ENCODE data around the gene ZNF266. TPM values are rescaled to one million over a fixed set of nuclear protein-coding genes. Genes with fewer than 3 reads are reported as not detected.

The ZNF266 gene
- total RNA-seq, 1 experiment from 2014 or later: 17.8 TPM

GRCh38 chr19:9453953-9454352 is 18.6 kb upstream of the ZNF266 start:
- ChIA-PET CTCF (no interaction called here), POLR2A (ENCODE audit: low non-redundant PET) (no interaction called here)
- Histone ChIP-seq H3K4me1 (ENCODE audit: insufficient read depth, low read length, poor library complexity, severe bottlenecking) (no peaks in the 10 kb centered on the region), H3K27ac (ENCODE audit: low read depth, low read length, poor library complexity, severe bottlenecking) (no peak overlapping the region), H3K9me3 (ENCODE audit: low read depth, low read length, poor library complexity, severe bottlenecking) (peaks cover 30% of the 10 kb centered on the region), H3K27me3 (replicated peaks; ENCODE audit: insufficient read depth, low read depth, low read length, poor library complexity) (no peaks in the 10 kb centered on the region), H3K4me3 (ENCODE audit: low read depth, low read length, poor library complexity, severe bottlenecking) (no peak overlapping the region), H3K36me3 (ENCODE audit: insufficient read depth, low read length, poor library complexity, severe bottlenecking) (no peaks in the 10 kb centered on the region)
- no peak for TF ChIP-seq EZH2 (IDR thresholded peaks at IDR 0.05; ENCODE audit: borderline replicate concordance, low read depth, low read length, poor library complexity, severe bottlenecking)
- TF ChIP-seq, protein P1, sequence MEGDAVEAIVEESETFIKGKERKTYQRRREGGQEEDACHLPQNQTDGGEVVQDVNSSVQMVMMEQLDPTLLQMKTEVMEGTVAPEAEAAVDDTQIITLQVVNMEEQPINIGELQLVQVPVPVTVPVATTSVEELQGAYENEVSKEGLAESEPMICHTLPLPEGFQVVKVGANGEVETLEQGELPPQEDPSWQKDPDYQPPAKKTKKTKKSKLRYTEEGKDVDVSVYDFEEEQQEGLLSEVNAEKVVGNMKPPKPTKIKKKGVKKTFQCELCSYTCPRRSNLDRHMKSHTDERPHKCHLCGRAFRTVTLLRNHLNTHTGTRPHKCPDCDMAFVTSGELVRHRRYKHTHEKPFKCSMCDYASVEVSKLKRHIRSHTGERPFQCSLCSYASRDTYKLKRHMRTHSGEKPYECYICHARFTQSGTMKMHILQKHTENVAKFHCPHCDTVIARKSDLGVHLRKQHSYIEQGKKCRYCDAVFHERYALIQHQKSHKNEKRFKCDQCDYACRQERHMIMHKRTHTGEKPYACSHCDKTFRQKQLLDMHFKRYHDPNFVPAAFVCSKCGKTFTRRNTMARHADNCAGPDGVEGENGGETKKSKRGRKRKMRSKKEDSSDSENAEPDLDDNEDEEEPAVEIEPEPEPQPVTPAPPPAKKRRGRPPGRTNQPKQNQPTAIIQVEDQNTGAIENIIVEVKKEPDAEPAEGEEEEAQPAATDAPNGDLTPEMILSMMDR (conservative IDR thresholded peaks at IDR 0.05; ENCODE audit: low read depth, low read length): no peak
- no peak for DNase-seq (ENCODE audit: low spot score)
- intact Hi-C loops (cut with micrococcal nuclease; ENCODE audit: unreplicated experiment): no loop called here
- no TSS peak for BruUV-seq (replicated peaks)

DNA sequence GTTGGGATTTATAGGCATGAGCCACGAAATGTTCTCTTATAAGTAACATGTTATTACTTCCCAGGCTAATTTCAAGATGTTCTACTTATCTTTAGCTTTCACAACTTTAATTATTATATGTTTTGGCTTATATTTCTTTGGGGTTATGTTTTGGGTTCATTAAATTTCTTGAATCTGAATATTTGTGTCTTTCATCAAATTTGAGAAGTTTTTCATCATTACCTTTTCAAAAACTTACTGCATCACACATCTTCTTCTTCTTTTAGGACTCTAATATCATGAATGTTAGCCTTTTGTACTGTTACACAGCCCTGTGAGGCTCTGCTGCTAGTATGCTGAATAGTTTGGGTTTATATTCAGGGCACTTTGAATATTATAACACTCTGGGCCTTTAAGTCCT is 9.7 kb upstream of the ZNF266 start:
- BruUV-seq (replicated peaks): no TSS peak
- no peak overlapping the region for H3K4me3 ChIP-seq (ENCODE audit: low read depth, low read length, poor library complexity, severe bottlenecking)
- intact Hi-C loops (cut with micrococcal nuclease; ENCODE audit: unreplicated experiment): no loop called here
- DNase-seq (ENCODE audit: low spot score): no peak
- ChIA-PET CTCF (no interaction called here), POLR2A (ENCODE audit: low non-redundant PET) (interaction anchor here (0.6 kb wide), 1 partner anchor 925 kb away, joined by 7 read pairs; no protein-coding TSS in a partner anchor)
- no peak overlapping the region for H3K27ac ChIP-seq (ENCODE audit: low read depth, low read length, poor library complexity, severe bottlenecking)
- no peaks in the 10 kb centered on the region for H3K4me1 ChIP-seq (ENCODE audit: insufficient read depth, low read length, poor library complexity, severe bottlenecking)
- H3K9me3 ChIP-seq (ENCODE audit: low read depth, low read length, poor library complexity, severe bottlenecking): peaks cover 40% of the 10 kb centered on the region
- TF ChIP-seq, protein P1 (conservative IDR thresholded peaks at IDR 0.05; ENCODE audit: low read depth, low read length): no peak
- TF ChIP-seq EZH2 (IDR thresholded peaks at IDR 0.05; ENCODE audit: borderline replicate concordance, low read depth, low read length, poor library complexity, severe bottlenecking): no peak
- no peaks in the 10 kb centered on the region for H3K27me3 ChIP-seq (replicated peaks; ENCODE audit: insufficient read depth, low read depth, low read length, poor library complexity)
- no peaks in the 10 kb centered on the region for H3K36me3 ChIP-seq (ENCODE audit: insufficient read depth, low read length, poor library complexity, severe bottlenecking)

DNA sequence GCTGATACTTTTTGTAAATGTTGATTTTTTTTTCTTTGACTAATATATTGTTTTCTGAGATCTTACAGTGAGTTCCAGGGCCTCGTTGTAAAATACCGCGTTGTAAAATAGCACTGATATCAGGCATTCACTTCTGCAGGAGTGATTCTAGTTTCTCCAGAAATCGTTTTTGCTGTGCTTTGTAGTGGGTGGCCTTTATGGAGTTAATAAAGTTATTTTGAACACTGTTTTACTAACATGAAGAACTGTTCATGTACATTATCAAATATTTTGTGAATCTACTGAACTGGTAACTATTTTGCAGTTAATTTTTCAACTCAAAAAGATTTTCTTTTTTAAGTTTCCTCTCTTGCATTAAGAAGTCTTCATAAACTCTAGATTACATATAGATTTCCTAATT is 985 bp upstream of the ZNF266 start:
- Histone ChIP-seq H3K4me3 (ENCODE audit: low read depth, low read length, poor library complexity, severe bottlenecking) (peak overlapping the region; percentile 77), H3K9me3 (ENCODE audit: low read depth, low read length, poor library complexity, severe bottlenecking) (no peaks in the 10 kb centered on the region), H3K36me3 (ENCODE audit: insufficient read depth, low read length, poor library complexity, severe bottlenecking) (peaks cover 9% of the 10 kb centered on the region), H3K27me3 (replicated peaks; ENCODE audit: insufficient read depth, low read depth, low read length, poor library complexity) (no peaks in the 10 kb centered on the region), H3K4me1 (ENCODE audit: insufficient read depth, low read length, poor library complexity, severe bottlenecking) (peaks cover 6% of the 10 kb centered on the region), H3K27ac (ENCODE audit: low read depth, low read length, poor library complexity, severe bottlenecking) (no peak overlapping the region)
- CTCF ChIA-PET: no interaction called here
- TF ChIP-seq, protein P1 (conservative IDR thresholded peaks at IDR 0.05; ENCODE audit: low read depth, low read length): no peak
- TF ChIP-seq EZH2 (IDR thresholded peaks at IDR 0.05; ENCODE audit: borderline replicate concordance, low read depth, low read length, poor library complexity, severe bottlenecking): no peak
- POLR2A ChIA-PET (ENCODE audit: low non-redundant PET): interaction anchor here (0.6 kb wide), 1 partner anchor 62 kb away, joined by 4 read pairs; no protein-coding TSS in a partner anchor
- no peak for DNase-seq (ENCODE audit: low spot score)
- no TSS peak for BruUV-seq (replicated peaks)
- intact Hi-C loops (cut with micrococcal nuclease; ENCODE audit: unreplicated experiment): no loop called here
